ENCODE data around the gene SH3RF3. TPM values are rescaled to one million over a fixed set of nuclear protein-coding genes. Genes with fewer than 3 reads are reported as not detected.

SH3RF3 gene
- total RNA-seq, 1 donor from 2014 or later = 1.3 TPM

DNA sequence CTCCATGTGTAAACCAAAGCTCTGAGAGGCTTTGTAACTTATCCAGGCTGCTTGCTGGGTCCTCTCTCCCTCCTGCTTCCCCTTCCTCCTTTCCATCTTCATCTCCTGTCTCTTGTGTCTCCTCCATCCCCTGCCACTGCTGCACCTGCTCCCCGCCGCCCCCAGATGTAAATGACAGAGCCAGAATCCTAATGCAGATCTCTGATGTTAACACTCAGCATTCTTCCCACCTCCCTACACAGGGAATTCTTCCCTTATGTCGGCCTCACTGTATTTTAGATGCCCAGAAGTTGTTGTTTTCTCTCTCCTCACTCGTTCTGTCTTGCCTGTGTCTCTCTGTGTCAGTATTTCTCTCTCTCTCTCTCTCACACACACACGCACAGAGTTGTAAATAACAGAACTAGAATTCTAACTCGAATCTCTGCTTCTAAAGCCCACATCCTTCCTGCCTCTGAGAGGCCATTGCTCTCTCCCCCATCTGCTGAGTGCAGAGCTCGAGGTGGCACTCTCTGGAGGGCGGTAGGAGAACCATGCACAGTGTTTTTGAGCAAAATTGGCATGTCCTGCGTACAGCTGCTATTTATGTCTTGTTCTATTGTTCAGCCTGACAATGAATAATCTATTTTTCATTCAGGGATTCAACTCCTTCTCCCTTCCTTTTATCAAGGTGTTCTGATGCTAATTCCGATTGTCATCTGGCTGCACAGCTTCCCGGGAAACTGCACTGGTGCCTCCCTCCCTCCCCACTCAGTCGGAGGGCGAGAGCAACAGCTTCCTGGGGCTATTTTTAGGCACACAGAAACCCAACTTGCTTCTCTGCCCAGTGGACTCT lies 219.9 kb downstream of the SH3RF3 start:
- DNase-seq (ENCODE audit: low spot score, unreplicated experiment) = no peak
- peaks cover 1% of the 10 kb centered on the region for H3K4me1 Mint-ChIP-seq (ENCODE audit: low read depth)
- H3K27ac Mint-ChIP-seq = peak overlapping the region; percentile 67
- H3K36me3 Mint-ChIP-seq (ENCODE audit: insufficient read depth) = no peaks in the 10 kb centered on the region
- H3K27me3 Mint-ChIP-seq = peaks cover 11% of the 10 kb centered on the region
- no peaks in the 10 kb centered on the region for H3K9me3 Mint-ChIP-seq (ENCODE audit: low read depth)
- TF ChIP-seq, protein P1, sequence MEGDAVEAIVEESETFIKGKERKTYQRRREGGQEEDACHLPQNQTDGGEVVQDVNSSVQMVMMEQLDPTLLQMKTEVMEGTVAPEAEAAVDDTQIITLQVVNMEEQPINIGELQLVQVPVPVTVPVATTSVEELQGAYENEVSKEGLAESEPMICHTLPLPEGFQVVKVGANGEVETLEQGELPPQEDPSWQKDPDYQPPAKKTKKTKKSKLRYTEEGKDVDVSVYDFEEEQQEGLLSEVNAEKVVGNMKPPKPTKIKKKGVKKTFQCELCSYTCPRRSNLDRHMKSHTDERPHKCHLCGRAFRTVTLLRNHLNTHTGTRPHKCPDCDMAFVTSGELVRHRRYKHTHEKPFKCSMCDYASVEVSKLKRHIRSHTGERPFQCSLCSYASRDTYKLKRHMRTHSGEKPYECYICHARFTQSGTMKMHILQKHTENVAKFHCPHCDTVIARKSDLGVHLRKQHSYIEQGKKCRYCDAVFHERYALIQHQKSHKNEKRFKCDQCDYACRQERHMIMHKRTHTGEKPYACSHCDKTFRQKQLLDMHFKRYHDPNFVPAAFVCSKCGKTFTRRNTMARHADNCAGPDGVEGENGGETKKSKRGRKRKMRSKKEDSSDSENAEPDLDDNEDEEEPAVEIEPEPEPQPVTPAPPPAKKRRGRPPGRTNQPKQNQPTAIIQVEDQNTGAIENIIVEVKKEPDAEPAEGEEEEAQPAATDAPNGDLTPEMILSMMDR (IDR thresholded peaks at IDR 0.05; ENCODE audit: unreplicated experiment) = no peak
- no peak overlapping the region for H3K4me3 Mint-ChIP-seq (ENCODE audit: low read depth)

DNA sequence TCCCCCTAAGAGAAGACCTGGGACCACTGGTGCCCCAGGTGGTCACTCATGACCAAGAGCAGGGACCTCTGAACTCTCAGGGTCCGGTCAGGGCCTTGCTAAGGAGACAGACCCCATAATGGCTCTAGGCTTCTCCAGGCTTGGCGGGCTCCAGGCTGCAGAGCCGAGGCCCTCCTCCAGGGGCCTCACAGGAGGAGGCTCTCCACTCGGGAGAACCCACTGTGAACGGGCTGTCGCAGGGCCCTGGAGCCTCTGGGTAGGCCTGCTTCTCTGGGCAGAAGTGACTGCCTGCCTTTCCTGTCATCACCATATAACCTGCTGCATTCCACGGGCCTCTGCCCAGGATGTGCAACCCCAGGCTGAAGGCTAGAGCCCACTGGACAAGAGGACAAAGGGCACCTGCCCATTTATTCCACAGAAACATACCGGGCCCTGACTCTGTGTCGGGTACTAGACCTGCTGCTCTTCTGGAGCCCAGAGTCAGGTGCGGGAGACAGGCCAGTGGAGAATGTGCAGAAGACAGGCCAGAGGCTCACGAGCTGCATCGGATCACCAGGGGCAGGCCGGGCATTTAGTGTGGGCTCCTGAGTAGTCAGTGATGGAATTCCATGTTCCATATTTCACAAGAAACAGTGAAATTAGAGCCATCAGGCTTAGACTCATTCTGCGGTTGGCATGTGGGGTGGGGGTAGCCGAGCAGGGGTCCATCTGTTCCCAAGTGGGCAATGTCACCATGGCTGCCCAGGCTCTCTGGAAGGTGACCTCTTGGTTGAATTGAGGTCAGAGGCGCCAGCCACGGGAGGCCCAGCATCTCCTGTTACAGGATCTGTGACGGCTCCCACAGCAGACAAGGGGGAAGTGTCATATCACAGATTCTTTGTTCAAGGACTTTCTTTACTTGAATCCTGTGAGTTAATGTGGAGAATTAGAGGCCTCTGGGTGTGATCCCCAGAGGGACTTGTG lies 220.8 kb downstream of the SH3RF3 start:
- DNase-seq (ENCODE audit: low spot score, unreplicated experiment) = no peak
- no peak overlapping the region for H3K27ac Mint-ChIP-seq

DNA sequence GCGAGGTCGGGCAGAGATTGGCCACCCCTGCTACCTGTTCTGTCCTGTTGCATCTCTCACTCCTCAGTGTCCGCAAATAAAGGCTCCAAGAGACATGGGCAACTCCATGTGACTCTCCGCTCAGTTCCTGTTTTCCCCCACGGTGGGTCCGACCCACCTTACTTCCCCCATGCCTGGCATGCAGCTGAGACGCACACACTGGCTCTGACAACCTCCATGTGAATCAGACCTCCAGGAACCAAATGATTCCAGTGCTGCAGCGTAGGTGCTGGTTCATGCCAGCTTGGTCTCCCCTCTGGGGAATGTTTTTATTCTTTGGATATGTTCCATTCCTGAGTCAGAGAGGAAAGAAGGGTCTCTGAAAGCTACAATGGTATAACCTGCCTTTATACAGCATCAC lies 221.5 kb downstream of the SH3RF3 start:
- no peak overlapping the region for H3K27ac Mint-ChIP-seq
- no peak for DNase-seq (ENCODE audit: low spot score, unreplicated experiment)
- no peaks in the 10 kb centered on the region for H3K36me3 Mint-ChIP-seq (ENCODE audit: insufficient read depth)
- peaks cover 9% of the 10 kb centered on the region for H3K27me3 Mint-ChIP-seq
- H3K4me3 Mint-ChIP-seq (ENCODE audit: low read depth) = no peak overlapping the region
- no peaks in the 10 kb centered on the region for H3K9me3 Mint-ChIP-seq (ENCODE audit: low read depth)
- TF ChIP-seq, protein P1 (IDR thresholded peaks at IDR 0.05; ENCODE audit: unreplicated experiment) = no peak
- peaks cover 1% of the 10 kb centered on the region for H3K4me1 Mint-ChIP-seq (ENCODE audit: low read depth)

More for the DNA sequence above, 220.8 kb downstream of the SH3RF3 start:
- no peak overlapping the region for H3K4me3 Mint-ChIP-seq (ENCODE audit: low read depth)
- TF ChIP-seq, protein P1 (IDR thresholded peaks at IDR 0.05; ENCODE audit: unreplicated experiment) = peak; percentile 38
- no peaks in the 10 kb centered on the region for H3K36me3 Mint-ChIP-seq (ENCODE audit: insufficient read depth)
- no peaks in the 10 kb centered on the region for H3K9me3 Mint-ChIP-seq (ENCODE audit: low read depth)
- H3K27me3 Mint-ChIP-seq = peaks cover 9% of the 10 kb centered on the region
- H3K4me1 Mint-ChIP-seq (ENCODE audit: low read depth) = peaks cover 1% of the 10 kb centered on the region

DNA sequence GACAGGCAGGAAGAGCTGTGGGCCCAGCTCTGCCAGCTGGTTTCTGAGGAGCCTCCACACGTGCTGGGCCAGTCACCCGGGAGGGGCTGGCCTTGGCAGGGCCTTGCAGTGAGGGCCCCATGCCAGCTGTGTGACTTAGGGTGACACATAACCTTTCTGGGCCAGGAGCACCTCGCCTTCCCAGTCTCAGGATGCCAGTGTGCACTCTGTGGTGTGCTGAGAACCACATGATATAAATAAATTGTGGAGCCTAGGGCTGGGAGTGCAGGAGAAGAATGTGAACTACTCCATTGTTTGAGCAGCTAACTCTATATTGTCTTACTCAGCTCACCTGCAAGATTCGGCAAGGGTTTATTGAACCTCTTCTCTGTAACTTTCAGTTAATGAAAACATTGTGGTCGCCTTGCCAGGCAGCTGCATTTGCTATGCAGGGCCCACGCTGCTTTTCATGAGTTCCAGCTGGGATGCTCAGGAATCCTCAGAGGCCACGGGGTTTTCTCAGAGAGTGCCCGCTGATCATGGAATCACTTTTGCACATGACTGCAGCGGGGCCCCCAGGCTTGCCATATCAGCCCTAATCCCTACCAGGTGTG lies 222.3 kb downstream of the SH3RF3 start:
- H3K4me3 Mint-ChIP-seq (ENCODE audit: low read depth) = no peak overlapping the region
- TF ChIP-seq, protein P1 (IDR thresholded peaks at IDR 0.05; ENCODE audit: unreplicated experiment) = no peak
- H3K36me3 Mint-ChIP-seq (ENCODE audit: insufficient read depth) = no peaks in the 10 kb centered on the region
- no peak for DNase-seq (ENCODE audit: low spot score, unreplicated experiment)
- H3K4me1 Mint-ChIP-seq (ENCODE audit: low read depth) = no peaks in the 10 kb centered on the region
- no peak overlapping the region for H3K27ac Mint-ChIP-seq
- peaks cover 6% of the 10 kb centered on the region for H3K27me3 Mint-ChIP-seq
- H3K9me3 Mint-ChIP-seq (ENCODE audit: low read depth) = no peaks in the 10 kb centered on the region
